A549 (cell line): Measurements from ENCODE around the gene TPRG1. TPM values are rescaled to one million over a fixed set of nuclear protein-coding genes. Genes with fewer than 3 reads are reported as not detected.

ENCODE experiments used
- ATAC-seq, 2 experiments: fragments of 200-7000 bp in 1 of 2; fragments of >200 bp in 1 of 2; cut with Nextera tagmentation in 1 of 2; cut with Tn5 transposase in 1 of 2; 3 replicates each; pipeline versions ENCODE4 v1.8.0 to v1.9.1; 2018 to 2020; ENCODE audit warnings: mild to moderate bottlenecking in 1 of 2, moderate library complexity in 1 of 2
- CTCF ChIA-PET: fragments of 300-600 bp; sonication (Branson Sonifier 250); formaldehyde crosslinking; extraction: SDS; loops from one replicate; lab custom pipeline; 2021; ENCODE audit warnings: antibody characterized with exemption, inconsistent platforms; lab: Yijun Ruan, JAX
- POLR2A ChIA-PET: fragments of 350-600 bp; formaldehyde crosslinking; extraction: SDS; loops from one replicate; lab custom pipeline; 2021; ENCODE audit warnings: antibody characterized with exemption, inconsistent platforms; lab: Yijun Ruan, JAX
- DNase-seq, 2 experiments: peaks; one replicate each; pipeline versions ENCODE4 v3.0.0 to v3.0.0-alpha.2; 2011 to 2016; ENCODE audit warnings: low read depth in 1 of 2, low spot score in 1 of 2
- FAIRE-seq: peaks from 2 replicates; lab custom pipeline; 2011; peaks lifted over from hg19 to GRCh38; lab: Jason Lieb, UNC
- H3K27ac ChIP-seq, 2 experiments: fragments of >200 bp; sonication (Bioruptor Twin); formaldehyde crosslinking; 3 replicates each; pipeline ENCODE4 v1.5.1; 2016 to 2017
- H3K4me1 ChIP-seq: fragments of >200 bp; sonication (Bioruptor Twin); formaldehyde crosslinking; 3 replicates; pipeline ENCODE4 v1.6.1; 2016
- H3K4me2 ChIP-seq: fragments of >200 bp; sonication (Bioruptor Twin); formaldehyde crosslinking; 3 replicates; pipeline ENCODE4 v1.6.1; 2016
- H3K4me3 ChIP-seq: fragments of >200 bp; sonication (Bioruptor Twin); formaldehyde crosslinking; 3 replicates; pipeline ENCODE4 v1.5.1; 2016
- H3K9me3 ChIP-seq: fragments of >200 bp; sonication (Bioruptor Twin); formaldehyde crosslinking; 3 replicates; pipeline ENCODE4 v1.6.1; 2016
- CBX2 ChIP-seq: fragments of 200-600 bp; sonication (generic); IDR thresholded peaks from 2 replicates; pipeline ENCODE4 v1.6.1; 2016; ENCODE audit warnings: low read depth, mild to moderate bottlenecking, borderline replicate concordance
- CEBPB ChIP-seq, 2 experiments: fragments of >200 bp in 1 of 2; sonication (Bioruptor Twin) in 1 of 2; formaldehyde crosslinking in 1 of 2; IDR thresholded peaks; 2 replicates each; pipeline ENCODE4 v1.6.1; 2012 to 2016
- CHD2 ChIP-seq: fragments of 150-350 bp; IDR thresholded peaks from 2 replicates; pipeline ENCODE4 v1.6.1; 2014; ENCODE audit warnings: low read length; ENCODE audit not compliant: partially characterized antibody
- CHD4 ChIP-seq: fragments of 200-600 bp; sonication (generic); IDR thresholded peaks from 2 replicates; pipeline ENCODE4 v1.6.1; 2016; ENCODE audit warnings: antibody characterized with exemption, mild to moderate bottlenecking, borderline replicate concordance
- EHF ChIP-seq: fragments of 250-450 bp; sonication (Bioruptor Pico); IDR thresholded peaks from 2 replicates; pipeline ENCODE4 v1.5.0; 2020; ENCODE audit warnings: mild to moderate bottlenecking
- ESRRA ChIP-seq: fragments of 150-350 bp; IDR thresholded peaks from 2 replicates; pipeline ENCODE4 v1.6.1; 2014; ENCODE audit warnings: mild to moderate bottlenecking, low read length, borderline replicate concordance
- FOSB ChIP-seq: fragments of 250-450 bp; sonication (Bioruptor Pico); IDR thresholded peaks from 2 replicates; pipeline ENCODE4 v1.5.0; 2020; ENCODE audit warnings: mild to moderate bottlenecking, moderate library complexity
- FOSL2 ChIP-seq, 2 experiments: fragments of 450-650 bp in 1 of 2; fragments of >200 bp in 1 of 2; sonication (Bioruptor Twin) in 1 of 2; formaldehyde crosslinking; IDR thresholded peaks; 2 replicates each; pipeline versions ENCODE4 v1.5.0 to v1.6.1; 2016 to 2020; ENCODE audit warnings: mild to moderate bottlenecking in 1 of 2, moderate library complexity in 1 of 2
- HDAC2 ChIP-seq: fragments of 200-600 bp; sonication (generic); IDR thresholded peaks from 2 replicates; pipeline ENCODE4 v1.6.1; 2016
- HOXB5 ChIP-seq: fragments of 250-450 bp; sonication (Bioruptor Pico); IDR thresholded peaks from 2 replicates; pipeline ENCODE4 v1.5.0; 2020; ENCODE audit warnings: mild to moderate bottlenecking, moderate library complexity
- MYC ChIP-seq: IDR thresholded peaks from 2 replicates; pipeline ENCODE4 v1.6.1; 2012; ENCODE audit warnings: mild to moderate bottlenecking, inconsistent platforms, low read length, improper control_type of control experiment, borderline replicate concordance
- PBX3 ChIP-seq: IDR thresholded peaks from 2 replicates; pipeline ENCODE4 v1.6.1; 2012
- PHF8 ChIP-seq: fragments of 200-600 bp; sonication (generic); IDR thresholded peaks from 2 replicates; pipeline ENCODE4 v1.6.1; 2016; ENCODE audit warnings: low read depth, mild to moderate bottlenecking, antibody characterized with exemption, moderate library complexity, borderline replicate concordance
- POLR2A ChIP-seq: IDR thresholded peaks from 2 replicates; pipeline ENCODE4 v1.6.1; 2012; ENCODE audit warnings: mild to moderate bottlenecking, low read length
- POLR2AphosphoS2 ChIP-seq: conservative IDR thresholded peaks from 2 replicates; pipeline ENCODE4 v1.6.1; 2012; ENCODE audit warnings: low read length, improper control_type of control experiment, inconsistent platforms
- RARB ChIP-seq: fragments of 250-450 bp; sonication (Bioruptor Pico); IDR thresholded peaks from 2 replicates; pipeline ENCODE4 v1.8.0; 2021; ENCODE audit warnings: mild to moderate bottlenecking, moderate library complexity
- RFX5 ChIP-seq: fragments of 450-650 bp; IDR thresholded peaks from 2 replicates; pipeline ENCODE4 v1.7.1; 2014; ENCODE audit warnings: antibody characterized with exemption, mild to moderate bottlenecking, moderate library complexity
- SREBF2 ChIP-seq: fragments of 450-650 bp; IDR thresholded peaks from 2 replicates; pipeline ENCODE4 v1.6.1; 2014; ENCODE audit warnings: mild to moderate bottlenecking, moderate library complexity
- ZC3H11A ChIP-seq: fragments of 450-650 bp; IDR thresholded peaks from 2 replicates; pipeline ENCODE4 v1.6.1; 2014; ENCODE audit warnings: antibody characterized with exemption, mild to moderate bottlenecking
- ZNF302 ChIP-seq: fragments of 250-450 bp; sonication (Bioruptor Pico); IDR thresholded peaks from 2 replicates; pipeline ENCODE4 v1.9.0; 2021; ENCODE audit warnings: inconsistent platforms, mild to moderate bottlenecking, moderate library complexity
- ZSCAN20 ChIP-seq: fragments of 250-450 bp; sonication (Bioruptor Pico); IDR thresholded peaks from 2 replicates; pipeline ENCODE4 v1.8.0; 2022; ENCODE audit warnings: mild to moderate bottlenecking, moderate library complexity
- WGBS: methylation state at CpG from one replicate; pipeline ENCODE4 v1.1.6; 2017; ENCODE audit errors: missing lambda C conversion rate; 5-methylcytosine and 5-hydroxymethylcytosine counted together
- polyA plus RNA-seq, 4 experiments: library from polyadenylated mRNA; depleted of rRNA in 3 of 4; stranded (reverse); fragments of >200 nt; fragmentation: RNase III in 1 of 4; extraction: RNeasy Plus Mini Kit Qiagen cat#74134 plus additional on column Dnase treatment in 1 of 4; gene quantifications; 2 replicates in 3 of 4; 3 replicates in 1 of 4; pipeline ENCODE4 v1.2.3, GENCODE V29; 2011 to 2017
- TF ChIP-seq, protein P1 (sequence below): fragments of 450-650 bp; IDR thresholded peaks from 2 replicates; pipeline ENCODE4 v1.6.1; 2014; ENCODE audit warnings: antibody characterized with exemption

The TPRG1 gene
- polyA plus RNA-seq, 2 of the 4 experiments (the other 2 are of a cell fraction): 0.21 to 1.1 TPM

DNA sequence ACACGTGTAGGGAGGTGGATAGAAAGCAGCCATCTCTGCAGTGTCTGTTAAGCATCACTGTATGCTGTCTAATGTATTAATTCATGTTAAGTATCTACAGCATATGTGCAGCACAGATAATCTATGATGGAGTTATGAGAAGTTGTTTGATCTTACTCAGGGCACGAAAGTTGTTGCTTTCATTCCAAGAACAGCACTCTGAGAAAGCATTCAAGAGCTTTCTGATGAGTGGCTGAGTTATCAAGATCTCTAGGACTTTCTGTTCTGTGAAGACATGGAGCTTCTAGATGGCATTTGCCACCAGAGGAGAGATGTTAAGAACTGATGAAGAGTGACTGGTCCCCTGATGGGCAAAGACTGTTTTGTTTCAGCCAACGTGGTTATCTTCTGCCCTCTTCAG lies 22.6 kb upstream of the TPRG1 start:
- WGBS: 60% methylated on average over 3 of the region's 3 CpGs
- ChIA-PET POLR2A (no interaction called here), CTCF (interaction anchor here (1.1 to 3.3 kb wide), 6 partner anchors 8 to 1410 kb away, joined by 3 to 17 read pairs (median 9); no protein-coding TSS in a partner anchor)

DNA sequence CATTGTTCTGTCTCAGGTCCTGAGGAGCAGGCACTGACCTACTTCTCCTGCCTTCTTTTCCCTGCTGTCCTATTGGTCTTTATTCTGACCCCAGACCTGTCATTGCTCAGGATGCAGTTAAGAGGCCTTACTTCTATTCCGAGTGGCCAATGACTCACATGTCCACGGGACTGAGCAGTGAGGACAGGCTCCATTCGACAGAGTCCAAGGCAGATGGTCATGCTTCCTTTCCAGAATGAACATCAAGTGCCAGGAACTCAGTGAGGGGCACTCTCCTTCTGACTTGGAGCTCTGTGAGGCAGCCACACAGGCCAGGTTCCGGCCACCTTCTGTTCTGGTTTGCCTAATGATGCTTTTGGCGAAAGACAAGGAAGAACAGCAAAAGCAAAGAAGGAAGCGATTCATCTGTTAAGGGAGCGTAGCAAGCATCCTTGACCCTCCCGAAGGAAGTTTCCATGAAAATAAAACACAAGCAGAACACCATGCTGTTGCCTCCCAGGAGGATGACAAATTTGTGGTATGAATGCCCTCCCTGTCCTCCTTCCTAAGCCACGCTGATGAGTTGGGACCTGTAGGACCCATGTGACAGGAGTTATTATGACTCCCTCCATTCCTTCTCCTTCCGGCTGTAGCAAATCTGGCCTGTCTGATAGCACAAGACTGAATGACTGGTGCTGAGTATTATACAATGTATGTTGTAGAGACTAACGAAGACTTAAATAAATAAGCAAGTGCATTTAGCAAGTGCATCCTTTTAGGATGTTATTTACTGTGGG lies 14.4 kb upstream of the TPRG1 start:
- CTCF ChIA-PET: interaction anchor here (0.7 to 1.9 kb wide), 3 partner anchors 9 to 200 kb away, joined by 3 to 5 read pairs (median 3); no protein-coding TSS in a partner anchor
- ATAC-seq (no peak), DNase-seq (no peak), FAIRE-seq (no peak)
- POLR2A ChIA-PET: no interaction called here
- Histone ChIP-seq H3K4me3 (no peak overlapping the region), H3K27ac (no peak overlapping the region)
- TF ChIP-seq CHD2: no peak
- TF ChIP-seq, all 56 proteins: peak for 0
- H3K4me2 ChIP-seq: no peak overlapping the region
- no peaks in the 10 kb centered on the region for H3K4me1 ChIP-seq
- WGBS: 79% methylated on average over 11 of the region's 11 CpGs
- H3K9me3 ChIP-seq: no peaks in the 10 kb centered on the region

More for the DNA sequence above, 22.6 kb upstream of the TPRG1 start:
- H3K4me2 ChIP-seq: no peak overlapping the region
- peaks cover 6% of the 10 kb centered on the region; the same call in 1 of the 3 replicates for H3K4me1 ChIP-seq
- no peak for ATAC-seq
- DNase-seq: no peak
- H3K27ac ChIP-seq: no peak overlapping the region
- no peak overlapping the region for H3K4me3 ChIP-seq
- FAIRE-seq: no peak
- H3K9me3 ChIP-seq: no peaks in the 10 kb centered on the region
- TF ChIP-seq PHF8: no peak
- TF ChIP-seq HDAC2: no peak
- no peak for TF ChIP-seq POLR2AphosphoS2
- TF ChIP-seq FOSL2 (IDR thresholded peaks at IDR 0.05): no peak
- no peak for TF ChIP-seq FOSL2 (CRISPR knock-in tag; IDR thresholded peaks at IDR 0.05)
- TF ChIP-seq ZNF302 (CRISPR knock-in tag): no peak
- no peak for TF ChIP-seq FOSB (CRISPR knock-in tag)
- TF ChIP-seq CBX2: no peak
- TF ChIP-seq PBX3: no peak
- no peak for TF ChIP-seq ZC3H11A
- TF ChIP-seq EHF: no peak
- TF ChIP-seq CEBPB (IDR thresholded peaks at IDR 0.05): no peak
- TF ChIP-seq HOXB5: no peak

- ChIA-PET CTCF (interaction anchor here (1.2 kb wide), 1 partner anchor 791 kb away, joined by 4 read pairs; no protein-coding TSS in a partner anchor), POLR2A (no interaction called here)
- 88% methylated on average over 7 of the region's 7 CpGs for WGBS
Measured at GRCh38 chr3:189158034-189158433, 13.7 kb upstream of the TPRG1 start.

More at GRCh38 chr3:189158034-189158433, 13.7 kb upstream of the TPRG1 start:
- DNase-seq: no peak
- no peak overlapping the region for H3K4me2 ChIP-seq
- no peaks in the 10 kb centered on the region for H3K4me1 ChIP-seq
- no peaks in the 10 kb centered on the region for H3K9me3 ChIP-seq
- no peak overlapping the region for H3K27ac ChIP-seq
- H3K4me3 ChIP-seq: no peak overlapping the region
- no peak for TF ChIP-seq RFX5
- TF ChIP-seq POLR2AphosphoS2: no peak
- TF ChIP-seq CEBPB (IDR thresholded peaks at IDR 0.05): no peak
- TF ChIP-seq, protein P1, sequence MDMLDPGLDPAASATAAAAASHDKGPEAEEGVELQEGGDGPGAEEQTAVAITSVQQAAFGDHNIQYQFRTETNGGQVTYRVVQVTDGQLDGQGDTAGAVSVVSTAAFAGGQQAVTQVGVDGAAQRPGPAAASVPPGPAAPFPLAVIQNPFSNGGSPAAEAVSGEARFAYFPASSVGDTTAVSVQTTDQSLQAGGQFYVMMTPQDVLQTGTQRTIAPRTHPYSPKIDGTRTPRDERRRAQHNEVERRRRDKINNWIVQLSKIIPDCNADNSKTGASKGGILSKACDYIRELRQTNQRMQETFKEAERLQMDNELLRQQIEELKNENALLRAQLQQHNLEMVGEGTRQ: no peak
- no peak for TF ChIP-seq ESRRA
- TF ChIP-seq CHD4: no peak
- TF ChIP-seq ZC3H11A: no peak
- no peak for TF ChIP-seq RARB (CRISPR knock-in tag)
- no peak for TF ChIP-seq ZSCAN20 (CRISPR knock-in tag)
- no peak for TF ChIP-seq SREBF2
- TF ChIP-seq PHF8: no peak
- no peak for TF ChIP-seq POLR2A
- no peak for TF ChIP-seq MYC
- no peak for TF ChIP-seq HDAC2
- no peak for ATAC-seq
- no peak for FAIRE-seq
